ENCODE data around the gene KCNJ12. TPM values are rescaled to one million over a fixed set of nuclear protein-coding genes. Genes with fewer than 3 reads are reported as not detected.
A peak's percentile ranks its signal among the peaks of the same experiment; 100 is the strongest.

The KCNJ12 gene
- polyA plus RNA-seq, 3 donors: not detected

GRCh38 chr17:21351366-21352065 is 24.6 kb upstream of the KCNJ12 start:
- no peak for TF ChIP-seq CTCF (IDR thresholded peaks at IDR 0.05)
- no peak for DNase-seq
- peaks cover under 1 to 11% (median 3%) of the 10 kb centered on the region in 3 donors for H3K27me3 Mint-ChIP-seq (ENCODE audit: low read depth in 3 of 3)

GRCh38 chr17:21352221-21352980 is 23.8 kb upstream of the KCNJ12 start:
- no peak overlapping the region for H3K9ac ChIP-seq (ENCODE audit: insufficient read depth, low read length, poor library complexity, severe bottlenecking)
- no peak overlapping the region for H3K4me2 ChIP-seq (replicated peaks; ENCODE audit: extremely low read depth, low read length, poor library complexity, severe bottlenecking)
- H2AFZ ChIP-seq (ENCODE audit: insufficient read depth, low read depth, low read length, poor library complexity, severe bottlenecking): no peak overlapping the region
- H3K4me3 Mint-ChIP-seq: no peak overlapping the region
- peaks cover 9% of the 10 kb centered on the region for H3K4me1 Mint-ChIP-seq
- H3K27ac ChIP-seq (ENCODE audit: low read depth in 1 of 2, low read length in 2 of 2): no peak overlapping the region
- intact Hi-C loops (cut with micrococcal nuclease): no loop called here
- no peaks in the 10 kb centered on the region for H3K9me3 ChIP-seq (replicated peaks in 1 of 2; ENCODE audit: control insufficient read depth in 1 of 2, insufficient read depth in 1 of 2, low read length in 2 of 2)
- no peaks in the 10 kb centered on the region for H3K79me2 ChIP-seq (ENCODE audit: insufficient read depth, low read length)
- no peaks in the 10 kb centered on the region for H3K4me1 ChIP-seq (ENCODE audit: control insufficient read depth in 1 of 2, insufficient read depth in 2 of 2, low read length in 2 of 2)
- H3K27me3 Mint-ChIP-seq (ENCODE audit: low read depth in 3 of 3): peaks cover 3 to 14% (median 5%) of the 10 kb centered on the region in 3 donors
- no peak overlapping the region for H3K4me3 ChIP-seq (replicated peaks in 1 of 3; ENCODE audit: low read depth in 2 of 3, low read length in 3 of 3)
- no peak overlapping the region for H3K27ac Mint-ChIP-seq
- no peak for DNase-seq
- H3K36me3 ChIP-seq (replicated peaks in 1 of 2; ENCODE audit: control insufficient read depth in 1 of 2, insufficient read depth in 2 of 2, low read length in 2 of 2): no peaks in the 10 kb centered on the region
- TF ChIP-seq CTCF (IDR thresholded peaks at IDR 0.05): no peak
- no peaks in the 10 kb centered on the region for H3K27me3 ChIP-seq (ENCODE audit: control insufficient read depth in 2 of 2, insufficient read depth in 2 of 2, low read length in 2 of 2)
- H3K9me3 Mint-ChIP-seq: peaks cover 0 to 4% (median 2%) of the 10 kb centered on the region in 7 donors
- H3K36me3 Mint-ChIP-seq: no peaks in the 10 kb centered on the region
- H4K20me1 ChIP-seq (ENCODE audit: insufficient read depth, low read length): no peaks in the 10 kb centered on the region
- 93% methylated on average over 18 of the region's 23 CpGs for WGBS (ENCODE audit: insufficient coverage)

More at GRCh38 chr17:21351366-21352065, 24.6 kb upstream of the KCNJ12 start:
- Histone ChIP-seq H2AFZ (ENCODE audit: insufficient read depth, low read depth, low read length, poor library complexity, severe bottlenecking) (no peak overlapping the region), H3K9ac (ENCODE audit: insufficient read depth, low read length, poor library complexity, severe bottlenecking) (no peak overlapping the region), H3K36me3 (replicated peaks in 1 of 2; ENCODE audit: control insufficient read depth in 1 of 2, insufficient read depth in 2 of 2, low read length in 2 of 2) (no peaks in the 10 kb centered on the region), H3K4me2 (replicated peaks; ENCODE audit: extremely low read depth, low read length, poor library complexity, severe bottlenecking) (no peak overlapping the region), H3K4me1 (ENCODE audit: control insufficient read depth in 1 of 2, insufficient read depth in 2 of 2, low read length in 2 of 2) (no peaks in the 10 kb centered on the region), H3K27me3 (ENCODE audit: control insufficient read depth in 2 of 2, insufficient read depth in 2 of 2, low read length in 2 of 2) (no peaks in the 10 kb centered on the region), H3K9me3 (replicated peaks in 1 of 2; ENCODE audit: control insufficient read depth in 1 of 2, insufficient read depth in 1 of 2, low read length in 2 of 2) (no peaks in the 10 kb centered on the region), H3K79me2 (ENCODE audit: insufficient read depth, low read length) (no peaks in the 10 kb centered on the region), H3K27ac (ENCODE audit: low read depth in 1 of 2, low read length in 2 of 2) (no peak overlapping the region), H4K20me1 (ENCODE audit: insufficient read depth, low read length) (no peaks in the 10 kb centered on the region), H3K4me3 (replicated peaks in 1 of 3; ENCODE audit: low read depth in 2 of 3, low read length in 3 of 3) (no peak overlapping the region)
- peaks cover 9% of the 10 kb centered on the region for H3K4me1 Mint-ChIP-seq
- H3K4me3 Mint-ChIP-seq: no peak overlapping the region
- H3K36me3 Mint-ChIP-seq: no peaks in the 10 kb centered on the region
- intact Hi-C loops (cut with micrococcal nuclease): no loop called here
- WGBS (ENCODE audit: insufficient coverage): 79% methylated on average over 1 of the region's 3 CpGs
- H3K9me3 Mint-ChIP-seq: peaks cover 0 to 4% (median 2%) of the 10 kb centered on the region in 7 donors
- peak overlapping the region in 1 of 7 donors; percentile 63 for H3K27ac Mint-ChIP-seq

All from CD14-positive monocyte (primary cell).